H9 (cell line): Measurements from ENCODE around the gene MPC1L. TPM values are rescaled to one million over a fixed set of nuclear protein-coding genes. Genes with fewer than 3 reads are reported as not detected.

Source experiments
- DNase-seq: peaks from one replicate; pipeline ENCODE4 v3.0.0-alpha.2; 2017
- H2AFZ ChIP-seq: one replicate; pipeline ENCODE4 v1.6.1; 2013; ENCODE audit warnings: mild to moderate bottlenecking, low read length, control low read depth, moderate library complexity
- H2AK5ac ChIP-seq: 2 replicates; pipeline ENCODE4 v1.6.1; 2013; ENCODE audit warnings: low read length, control low read depth, mixed read lengths; ENCODE audit not compliant: insufficient read length
- H2BK120ac ChIP-seq: one replicate; pipeline ENCODE4 v1.6.1; 2013; ENCODE audit warnings: low read depth, mild to moderate bottlenecking, low read length, control low read depth, inconsistent platforms; ENCODE audit not compliant: poor library complexity, severe bottlenecking
- H2BK12ac ChIP-seq: 2 replicates; pipeline ENCODE4 v1.6.1; 2013; ENCODE audit warnings: low read length, control low read depth, mixed read lengths, low read depth; ENCODE audit not compliant: insufficient read length
- H2BK15ac ChIP-seq: 2 replicates; pipeline ENCODE4 v1.6.1; 2013; ENCODE audit warnings: low read depth, low read length, control low read depth
- H2BK20ac ChIP-seq: one replicate; pipeline ENCODE4 v1.6.1; 2013; ENCODE audit warnings: low read depth, mild to moderate bottlenecking, low read length, control low read depth, inconsistent platforms; ENCODE audit not compliant: poor library complexity, severe bottlenecking
- H2BK5ac ChIP-seq: 2 replicates; pipeline ENCODE4 v1.6.1; 2013; ENCODE audit warnings: low read length, control low read depth, mixed read lengths; ENCODE audit not compliant: insufficient read length
- H3K14ac ChIP-seq: 2 replicates; pipeline ENCODE4 v1.6.1; 2013; ENCODE audit warnings: low read length, control low read depth; ENCODE audit not compliant: insufficient read depth
- H3K18ac ChIP-seq: 2 replicates; pipeline ENCODE4 v1.6.1; 2013; ENCODE audit warnings: low read depth, mild to moderate bottlenecking, mixed read lengths, low read length, control low read depth; ENCODE audit not compliant: insufficient read length
- H3K23ac ChIP-seq: 2 replicates; pipeline ENCODE4 v1.6.1; 2013; ENCODE audit warnings: low read length, control low read depth, mixed read lengths, low read depth; ENCODE audit not compliant: insufficient read length
- H3K23me2 ChIP-seq: 2 replicates; pipeline ENCODE4 v1.6.1; 2013; ENCODE audit warnings: low read depth, mild to moderate bottlenecking, mixed read lengths, low read length, control low read depth; ENCODE audit not compliant: insufficient read length, poor library complexity, severe bottlenecking
- H3K27ac ChIP-seq: 2 replicates; pipeline ENCODE4 v1.5.1; 2013; ENCODE audit warnings: low read length, control low read depth, mixed read lengths, low read depth; ENCODE audit not compliant: insufficient read length
- H3K27me3 ChIP-seq: 2 replicates; pipeline ENCODE4 v1.6.1; 2013; ENCODE audit warnings: low read length, control low read depth, inconsistent platforms; ENCODE audit not compliant: insufficient read depth
- H3K4ac ChIP-seq: 2 replicates; pipeline ENCODE4 v1.6.1; 2013; ENCODE audit warnings: low read depth, mild to moderate bottlenecking, control low read depth, inconsistent platforms, low read length, moderate library complexity
- H3K4me1 ChIP-seq: 2 replicates; pipeline ENCODE4 v1.6.1; 2013; ENCODE audit warnings: low read length, control low read depth, inconsistent platforms; ENCODE audit not compliant: insufficient read depth
- H3K4me2 ChIP-seq: 2 replicates; pipeline ENCODE4 v1.6.1; 2013; ENCODE audit warnings: low read length, control low read depth, mixed read lengths; ENCODE audit not compliant: insufficient read length, insufficient read depth
- H3K56ac ChIP-seq: 2 replicates; pipeline ENCODE4 v1.6.1; 2013; ENCODE audit warnings: low read depth, mild to moderate bottlenecking, mixed read lengths, low read length, control low read depth; ENCODE audit not compliant: insufficient read length
- H3K79me1 ChIP-seq: 2 replicates; pipeline ENCODE4 v1.6.1; 2013; ENCODE audit warnings: low read depth, mild to moderate bottlenecking, moderate library complexity, low read length, control low read depth, inconsistent platforms; ENCODE audit not compliant: insufficient read depth, poor library complexity, severe bottlenecking
- H3K79me2 ChIP-seq: 2 replicates; pipeline ENCODE4 v1.6.1; 2013; ENCODE audit warnings: low read length, control low read depth, inconsistent platforms; ENCODE audit not compliant: insufficient read depth
- H3K9ac ChIP-seq: 2 replicates; pipeline ENCODE4 v1.6.1; 2013; ENCODE audit warnings: low read length, control low read depth, mixed read lengths; ENCODE audit not compliant: insufficient read length; ENCODE audit errors: extremely low read depth
- H3K9me3 ChIP-seq: one replicate; pipeline ENCODE4 v1.6.1; 2013; ENCODE audit warnings: low read depth, low read length, inconsistent platforms; ENCODE audit not compliant: control insufficient read depth
- H3T11ph ChIP-seq: one replicate; pipeline ENCODE4 v1.6.1; 2013; ENCODE audit warnings: mild to moderate bottlenecking, low read length, control low read depth, inconsistent platforms
- H4K20me1 ChIP-seq: one replicate; pipeline ENCODE4 v1.6.1; 2013; ENCODE audit not compliant: control insufficient read depth, insufficient read length, insufficient read depth
- H4K5ac ChIP-seq: 2 replicates; pipeline ENCODE4 v1.6.1; 2013; ENCODE audit warnings: low read depth, mild to moderate bottlenecking, mixed read lengths, low read length, control low read depth; ENCODE audit not compliant: insufficient read length
- H4K8ac ChIP-seq: replicated peaks from 2 replicates; pipeline ENCODE4 v1.6.1; 2013; ENCODE audit warnings: low read length, control low read depth, mixed read lengths, low read depth; ENCODE audit not compliant: insufficient read length
- H4K91ac ChIP-seq: 2 replicates; pipeline ENCODE4 v1.6.1; 2013; ENCODE audit warnings: low read depth, mild to moderate bottlenecking, moderate library complexity, mixed read lengths, low read length, control low read depth; ENCODE audit not compliant: insufficient read length
- H3K27ac Mint-ChIP-seq, 3 experiments: 2 replicates in 2 of 3; 3 replicates in 1 of 3; pipeline ENCODE4 v1.8.0; 2020 to 2021; ENCODE audit warnings: mixed read lengths in 3 of 3, mild to moderate bottlenecking in 1 of 3, moderate library complexity in 1 of 3
- H3K27me3 Mint-ChIP-seq: 2 replicates; pipeline ENCODE4 v1.8.0; 2021; ENCODE audit warnings: low read depth, mild to moderate bottlenecking, moderate library complexity, mixed read lengths
- H3K36me3 Mint-ChIP-seq, 3 experiments: 2 replicates in 2 of 3; 3 replicates in 1 of 3; pipeline ENCODE4 v1.8.0; 2020 to 2021; ENCODE audit warnings: low read depth in 3 of 3, mixed read lengths in 3 of 3; ENCODE audit not compliant: insufficient read depth in 1 of 3
- H3K4me1 Mint-ChIP-seq, 2 experiments: 2 replicates each; pipeline ENCODE4 v1.8.0; 2020; ENCODE audit warnings: mixed read lengths in 2 of 2
- H3K4me3 Mint-ChIP-seq, 2 experiments: 2 replicates in 1 of 2; 3 replicates in 1 of 2; pipeline ENCODE4 v1.8.0; 2020 to 2021; ENCODE audit warnings: mild to moderate bottlenecking in 2 of 2, mixed read lengths in 2 of 2, moderate library complexity in 1 of 2
- H3K9me3 Mint-ChIP-seq, 2 experiments: 2 replicates in 1 of 2; 3 replicates in 1 of 2; pipeline ENCODE4 v1.8.0; 2020; ENCODE audit warnings: mild to moderate bottlenecking in 2 of 2, mixed read lengths in 2 of 2, moderate library complexity in 1 of 2
- CTCF ChIP-seq: fragments of 200-600 bp; sonication (generic); conservative IDR thresholded peaks from 3 replicates; pipeline ENCODE4 v1.8.0; 2021; ENCODE audit warnings: antibody characterized with exemption, mild to moderate bottlenecking
- WGBS: extraction: QIAGEN DNeasy Blood & Tissue Kit; methylation state at CpG from one replicate; pipeline ENCODE4 v1.1.7; 2013; ENCODE audit warnings: missing lambda C conversion rate, low lambda C conversion rate, mixed read lengths; ENCODE audit not compliant: insufficient read length; ENCODE audit errors: extremely low coverage; 5-methylcytosine and 5-hydroxymethylcytosine counted together
- total RNA-seq: library from RNA; stranded (reverse); gene quantifications from 2 replicates; pipeline ENCODE4 v1.2.1, GENCODE V29; 2021

The MPC1L gene
- total RNA-seq, 1 experiment from 2014 or later = not detected

- Mint-ChIP-seq H3K27me3 (no peaks in the 10 kb centered on the region), H3K27ac (0 out of 7 replicates have a peak overlapping the region, but pooled peaks of 1 of the 3 experiments have one; percentile 63), H3K4me1 (peaks cover 2 to 5% of the 10 kb centered on the region in 2 experiments; a peak in 2 of 4 replicates), H3K9me3 (peaks cover 55 to 62% of the 10 kb centered on the region in 2 experiments), H3K4me3 (no peak overlapping the region), H3K36me3 (peaks cover 54 to 90% (median 76%) of the 10 kb centered on the region in 3 experiments)
- no peak overlapping the region for H2BK20ac ChIP-seq
- no peaks in the 10 kb centered on the region for H3K9me3 ChIP-seq
- DNase-seq = peak; percentile 75
- no peaks in the 10 kb centered on the region for H3K79me1 ChIP-seq
- no peak overlapping the region for H3K4ac ChIP-seq
- no peak overlapping the region for H2BK5ac ChIP-seq
- no peak overlapping the region for H3K4me2 ChIP-seq
- no peak overlapping the region for H2AFZ ChIP-seq
- H3K4me1 ChIP-seq = no peaks in the 10 kb centered on the region; the same call in 1 of the 2 replicates
- no peak overlapping the region for H3K27ac ChIP-seq
- H2BK12ac ChIP-seq = no peak overlapping the region
- no peak overlapping the region for H4K91ac ChIP-seq
- no peak overlapping the region for H3K18ac ChIP-seq
- no peaks in the 10 kb centered on the region for H3K23me2 ChIP-seq
- TF ChIP-seq CTCF = peak; percentile 54
- no peaks in the 10 kb centered on the region for H4K20me1 ChIP-seq
- no peak overlapping the region for H3T11ph ChIP-seq
- no peak overlapping the region for H3K56ac ChIP-seq
- H3K27me3 ChIP-seq = no peaks in the 10 kb centered on the region
- H2BK120ac ChIP-seq = no peak overlapping the region
- H3K79me2 ChIP-seq = no peaks in the 10 kb centered on the region
- no peak overlapping the region for H2AK5ac ChIP-seq
- no peak overlapping the region for H4K5ac ChIP-seq
- H3K14ac ChIP-seq = no peak overlapping the region
- no CpG with 5 or more reads among the region's 6 CpGs for WGBS
- no peak overlapping the region for H3K9ac ChIP-seq
- H4K8ac ChIP-seq = no peak overlapping the region
- H3K23ac ChIP-seq = no peak overlapping the region
- no peak overlapping the region for H2BK15ac ChIP-seq
Observed at GRCh38 chrX:40663880-40664630, 40.8 kb downstream of the MPC1L start.
